Measurements from ENCODE around the gene SUMO4. TPM values are rescaled to one million over a fixed set of nuclear protein-coding genes. Genes with fewer than 3 reads are reported as not detected.

SUMO4 gene
- polyA plus RNA-seq (2014; cell fraction: cytosol; rRNA removed), result not detected in 2 replicates
- polyA plus RNA-seq (2014; cell fraction: nucleus; rRNA removed), result 0.35 TPM in 1 of 2 replicates, not detected in the other

GRCh38 chr6:149400050-149400449, at the start of gene SUMO4:
Gene SUMO4, plus strand, starts transcription at chr6:149400262. Its CDS starts 130 bp downstream, at chr6:149400392.
- DNase-seq (ENCODE audit: low spot score), result no peak

- DNase-seq (ENCODE audit: low spot score), result no peak
Measured at GRCh38 chr6:149354009-149354408, 46.1 kb upstream of the SUMO4 start.

- no peak for DNase-seq (ENCODE audit: low spot score)
Measured at GRCh38 chr6:149356081-149356750, 43.8 kb upstream of the SUMO4 start.

- DNase-seq (ENCODE audit: low spot score), result peak; percentile 23
Measured at GRCh38 chr6:149357726-149358538, 42.1 kb upstream of the SUMO4 start.

GRCh38 chr6:149359440-149359839, 40.6 kb upstream of the SUMO4 start:
- no peak for DNase-seq (ENCODE audit: low spot score)

GRCh38 chr6:149360536-149360935, 39.5 kb upstream of the SUMO4 start:
- no peak for DNase-seq (ENCODE audit: low spot score)

- no peak for DNase-seq (ENCODE audit: low spot score)
Measured at GRCh38 chr6:149362289-149362688, 37.8 kb upstream of the SUMO4 start.

GRCh38 chr6:149363154-149363553, 36.9 kb upstream of the SUMO4 start:
- DNase-seq (ENCODE audit: low spot score), result no peak

GRCh38 chr6:149364557-149364956, 35.5 kb upstream of the SUMO4 start:
- no peak for DNase-seq (ENCODE audit: low spot score)

GRCh38 chr6:149365197-149365596, 34.9 kb upstream of the SUMO4 start:
- DNase-seq (ENCODE audit: low spot score), result no peak

- no peak for DNase-seq (ENCODE audit: low spot score)
Measured at GRCh38 chr6:149366267-149366921, 33.7 kb upstream of the SUMO4 start.

GRCh38 chr6:149368065-149368464, 32.0 kb upstream of the SUMO4 start:
- DNase-seq (ENCODE audit: low spot score), result no peak

GRCh38 chr6:149371154-149371553, 28.9 kb upstream of the SUMO4 start:
- no peak for DNase-seq (ENCODE audit: low spot score)

GRCh38 chr6:149372062-149372461, 28.0 kb upstream of the SUMO4 start:
- no peak for DNase-seq (ENCODE audit: low spot score)

- no peak for DNase-seq (ENCODE audit: low spot score)
Measured at GRCh38 chr6:149373511-149373910, 26.6 kb upstream of the SUMO4 start.

- no peak for DNase-seq (ENCODE audit: low spot score)
Measured at GRCh38 chr6:149379977-149380376, 20.1 kb upstream of the SUMO4 start.

GRCh38 chr6:149380523-149380922, 19.5 kb upstream of the SUMO4 start:
- DNase-seq (ENCODE audit: low spot score), result no peak

GRCh38 chr6:149383371-149383770, 16.7 kb upstream of the SUMO4 start:
- DNase-seq (ENCODE audit: low spot score), result no peak

- DNase-seq (ENCODE audit: low spot score), result no peak
Measured at GRCh38 chr6:149384464-149384863, 15.6 kb upstream of the SUMO4 start.

GRCh38 chr6:149385998-149386646, 13.9 kb upstream of the SUMO4 start:
- DNase-seq (ENCODE audit: low spot score), result no peak

GRCh38 chr6:149387779-149388512, 12.1 kb upstream of the SUMO4 start:
- DNase-seq (ENCODE audit: low spot score), result no peak

All from SK-N-DZ (cell line).